ENCODE measurements around the gene NAV2. TPM values are rescaled to one million over a fixed set of nuclear protein-coding genes. Genes with fewer than 3 reads are reported as not detected.

The NAV2 gene
- total RNA-seq, 1 experiment from 2014 or later: 63.5 TPM

GRCh38 chr11:20110908-20111669 is 398.5 kb downstream of the NAV2 start:
- H3K9me3 ChIP-seq: no peaks in the 10 kb centered on the region
- no TSS peak for BruUV-seq (replicated peaks)
- Mint-ChIP-seq H3K4me3 (ENCODE audit: unreplicated experiment) (no peak overlapping the region), H3K4me1 (ENCODE audit: low read depth, unreplicated experiment) (no peaks in the 10 kb centered on the region), H3K27ac (ENCODE audit: unreplicated experiment) (no peak overlapping the region), H3K9me3 (ENCODE audit: unreplicated experiment) (no peaks in the 10 kb centered on the region), H3K36me3 (ENCODE audit: insufficient read depth, unreplicated experiment) (peaks cover 88% of the 10 kb centered on the region), H3K27me3 (ENCODE audit: insufficient read depth, unreplicated experiment) (no peaks in the 10 kb centered on the region)
- no peaks in the 10 kb centered on the region for H3K27me3 ChIP-seq (replicated peaks; ENCODE audit: control insufficient read depth, insufficient read depth, low read length)
- peak; percentile 91 to 95 for TF ChIP-seq CTCF (IDR thresholded peaks at IDR 0.05; ENCODE audit: insufficient read depth in 1 of 2, low read depth in 1 of 2, low read length in 1 of 2, severe bottlenecking in 1 of 2, unreplicated experiment in 1 of 2)
- peaks cover 5% of the 10 kb centered on the region for H3K36me3 ChIP-seq (ENCODE audit: control insufficient read depth, insufficient read depth, low read length)
- intact Hi-C loops (cut with micrococcal nuclease; ENCODE audit: unreplicated experiment): loop anchor here (1.0 to 5.0 kb wide), 4 partner anchors 89 to 206 kb away; no protein-coding TSS in a partner anchor
- ChIA-PET POLR2A (no interaction called here), CTCF (interaction anchor here (1.2 kb wide), 1 partner anchor 69 kb away, joined by 3 read pairs; no protein-coding TSS in a partner anchor)
- H3K4me1 ChIP-seq: 0 out of 2 replicates have a peak, but pooled peaks cover 3% of the 10 kb centered on the region
- H3K4me3 ChIP-seq (ENCODE audit: low read depth, low read length): no peak overlapping the region
- peak; percentile 78 to 86 for DNase-seq

- ChIA-PET CTCF (interaction anchor here (0.5 to 1.2 kb wide), 2 partner anchors 70 to 74 kb away, joined by 3 read pairs; no protein-coding TSS in a partner anchor), POLR2A (no interaction called here)
- no TSS peak for BruUV-seq (replicated peaks)
- intact Hi-C loops (cut with micrococcal nuclease; ENCODE audit: unreplicated experiment): loop anchor here (1.0 to 5.0 kb wide), 4 partner anchors 90 to 207 kb away; no protein-coding TSS in a partner anchor
- Mint-ChIP-seq H3K27me3 (ENCODE audit: insufficient read depth, unreplicated experiment) (no peaks in the 10 kb centered on the region), H3K4me3 (ENCODE audit: unreplicated experiment) (no peak overlapping the region), H3K9me3 (ENCODE audit: unreplicated experiment) (no peaks in the 10 kb centered on the region), H3K4me1 (ENCODE audit: low read depth, unreplicated experiment) (no peaks in the 10 kb centered on the region), H3K36me3 (ENCODE audit: insufficient read depth, unreplicated experiment) (peaks cover 81% of the 10 kb centered on the region), H3K27ac (ENCODE audit: unreplicated experiment) (no peak overlapping the region)
- no peak overlapping the region for H3K4me3 ChIP-seq (ENCODE audit: low read depth, low read length)
- 0 out of 2 replicates have a peak, but pooled peaks cover 3% of the 10 kb centered on the region for H3K4me1 ChIP-seq
- no peaks in the 10 kb centered on the region for H3K9me3 ChIP-seq
- TF ChIP-seq CTCF (IDR thresholded peaks at IDR 0.05; ENCODE audit: insufficient read depth in 1 of 2, low read depth in 1 of 2, low read length in 1 of 2, severe bottlenecking in 1 of 2, unreplicated experiment in 1 of 2): no peak
- H3K27me3 ChIP-seq (replicated peaks; ENCODE audit: control insufficient read depth, insufficient read depth, low read length): no peaks in the 10 kb centered on the region
- H3K36me3 ChIP-seq (ENCODE audit: control insufficient read depth, insufficient read depth, low read length): peaks cover 5% of the 10 kb centered on the region
- no peak for DNase-seq
Measured at GRCh38 chr11:20111871-20112270, 399.2 kb downstream of the NAV2 start.

- Mint-ChIP-seq H3K27ac (ENCODE audit: unreplicated experiment) (no peak overlapping the region), H3K4me1 (ENCODE audit: low read depth, unreplicated experiment) (no peaks in the 10 kb centered on the region), H3K4me3 (ENCODE audit: unreplicated experiment) (no peak overlapping the region), H3K27me3 (ENCODE audit: insufficient read depth, unreplicated experiment) (no peaks in the 10 kb centered on the region), H3K36me3 (ENCODE audit: insufficient read depth, unreplicated experiment) (peaks cover 78% of the 10 kb centered on the region), H3K9me3 (ENCODE audit: unreplicated experiment) (no peaks in the 10 kb centered on the region)
- CTCF ChIA-PET: interaction anchor here (0.5 to 1.2 kb wide), 2 partner anchors 70 to 75 kb away, joined by 3 read pairs; no protein-coding TSS in a partner anchor
- Histone ChIP-seq H3K36me3 (ENCODE audit: control insufficient read depth, insufficient read depth, low read length) (peaks cover 5% of the 10 kb centered on the region), H3K4me1 (0 out of 2 replicates have a peak, but pooled peaks cover 3% of the 10 kb centered on the region), H3K4me3 (ENCODE audit: low read depth, low read length) (no peak overlapping the region), H3K27me3 (replicated peaks; ENCODE audit: control insufficient read depth, insufficient read depth, low read length) (no peaks in the 10 kb centered on the region), H3K9me3 (no peaks in the 10 kb centered on the region)
- peak in 1 of 2 experiments; percentile 13 for DNase-seq
- no TSS peak for BruUV-seq (replicated peaks)
- TF ChIP-seq CTCF (IDR thresholded peaks at IDR 0.05; ENCODE audit: insufficient read depth in 1 of 2, low read depth in 1 of 2, low read length in 1 of 2, severe bottlenecking in 1 of 2, unreplicated experiment in 1 of 2): no peak
- intact Hi-C loops (cut with micrococcal nuclease; ENCODE audit: unreplicated experiment): loop anchor here (5.0 kb wide), 1 partner anchor 90 kb away; no protein-coding TSS in a partner anchor
- POLR2A ChIA-PET: no interaction called here
Measured at GRCh38 chr11:20112291-20113148, 399.9 kb downstream of the NAV2 start.
